HG03432 (cell line): ENCODE measurements around the gene IL1RL2.

Experiments used
- ATAC-seq: cut with Tn5 transposase; IDR thresholded peaks from one replicate; pipeline ENCODE4 v1.9.1; 2021; ENCODE audit warnings: mild to moderate bottlenecking, moderate library complexity; ENCODE audit not compliant: unreplicated experiment

The IL1RL2 gene

DNA sequence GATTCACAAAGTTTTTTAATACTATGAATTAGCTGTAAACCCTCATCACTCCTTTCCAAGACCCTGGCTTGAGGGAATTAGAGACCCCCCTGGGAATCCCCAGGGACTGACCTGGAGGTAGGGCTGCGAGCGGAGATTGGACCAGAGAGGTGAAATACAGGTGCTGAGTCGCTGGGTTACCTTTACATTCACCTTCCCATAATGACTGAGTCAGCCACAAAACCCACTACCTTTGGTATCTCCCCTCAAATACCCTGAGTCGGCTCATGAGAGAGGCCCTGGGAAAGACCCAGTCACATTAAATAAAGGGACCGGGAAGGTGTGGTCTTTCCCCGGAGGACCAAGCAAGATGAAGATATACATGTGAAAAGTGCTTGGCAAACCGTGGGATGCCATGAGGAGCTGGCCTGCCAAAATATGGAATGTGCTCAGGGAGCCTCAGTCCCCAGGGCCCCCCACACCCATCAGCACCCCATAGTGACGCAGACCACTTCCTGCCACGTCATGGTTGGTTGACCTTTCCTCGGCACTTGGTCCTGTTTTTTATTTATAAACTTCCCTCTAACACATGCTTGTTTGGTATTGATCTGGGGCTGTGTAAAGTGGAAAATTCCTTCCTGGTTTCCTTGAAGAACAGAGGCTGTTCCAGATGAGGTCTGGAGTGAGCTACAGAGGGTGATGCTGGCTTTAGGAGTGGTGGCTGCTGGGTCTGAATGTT is 51.4 kb downstream of the IL1RL2 start:
- no peak for ATAC-seq

DNA sequence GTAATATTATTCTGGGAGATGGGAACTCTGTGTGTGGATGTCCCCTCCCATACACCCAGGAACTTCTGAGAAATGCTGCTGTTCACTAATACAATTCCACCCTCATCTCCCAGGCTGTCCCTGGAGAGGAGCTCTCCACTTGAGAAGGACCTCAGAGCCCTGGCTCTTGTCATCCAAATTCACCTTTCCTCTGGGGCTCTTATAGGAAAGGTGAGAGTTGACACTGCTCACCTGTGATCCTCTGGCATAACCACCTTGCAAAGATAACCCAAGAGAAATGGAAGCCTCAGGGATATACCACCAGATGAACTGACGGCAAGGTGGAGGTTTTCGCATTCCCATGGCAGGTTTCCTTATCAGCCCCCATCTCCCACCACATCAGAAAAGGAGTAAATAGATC is 52.0 kb downstream of the IL1RL2 start:
- ATAC-seq = no peak

DNA sequence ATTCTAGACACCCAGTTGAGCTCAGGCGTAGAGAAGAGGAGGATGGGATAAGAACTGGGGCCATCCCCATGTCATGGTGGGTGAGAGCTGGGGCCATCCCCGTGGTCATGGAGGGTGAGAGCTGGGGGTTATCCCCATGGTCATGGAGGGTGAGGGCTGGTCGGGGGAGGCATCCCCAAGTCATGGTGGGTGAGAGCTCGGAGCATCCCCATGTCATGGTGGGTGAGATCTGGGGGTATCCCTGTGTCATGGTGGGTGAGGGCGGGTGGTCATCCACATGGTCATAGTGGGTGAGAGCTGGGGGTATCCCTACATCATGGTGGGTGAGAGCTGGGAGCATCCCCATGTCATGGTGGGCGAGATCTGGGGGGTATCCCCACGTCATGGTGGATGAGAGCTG is 52.5 kb downstream of the IL1RL2 start:
- ATAC-seq = no peak

DNA sequence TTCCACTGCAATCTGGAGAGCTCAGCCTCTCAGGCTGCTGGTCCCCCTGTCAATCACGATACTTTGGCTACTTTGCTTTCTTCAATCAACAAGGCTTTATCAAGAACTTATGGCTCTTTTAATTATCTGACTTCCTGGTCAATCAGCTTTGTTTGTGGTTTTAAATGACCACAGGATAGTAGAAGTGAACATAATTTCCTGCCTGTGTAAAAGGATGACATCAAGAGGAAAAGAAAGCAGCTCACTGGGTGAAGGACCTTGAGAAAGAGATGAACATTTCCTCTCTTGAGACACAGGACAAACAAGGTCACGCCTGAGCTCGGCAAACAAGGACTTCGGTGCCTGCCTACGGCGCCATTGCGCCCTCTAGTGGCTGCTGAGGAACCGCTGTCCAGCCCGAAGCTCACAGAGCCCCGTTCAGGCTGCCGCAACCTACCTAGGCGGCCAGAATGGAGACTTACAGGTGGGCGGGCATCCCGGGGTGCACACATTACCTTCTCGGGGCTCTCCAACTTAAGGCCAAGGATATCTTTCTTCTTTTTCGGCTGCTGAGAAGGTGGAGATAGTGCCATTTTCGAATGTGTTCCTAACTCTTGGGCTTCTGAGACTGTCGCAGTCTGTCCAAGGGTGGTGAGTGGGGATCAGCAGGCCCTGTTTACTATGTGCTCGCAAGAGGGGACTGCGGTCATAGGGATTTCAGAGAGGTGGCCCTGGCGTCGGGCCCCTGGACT is 54.0 kb downstream of the IL1RL2 start:
- peak; percentile 90 for ATAC-seq

DNA sequence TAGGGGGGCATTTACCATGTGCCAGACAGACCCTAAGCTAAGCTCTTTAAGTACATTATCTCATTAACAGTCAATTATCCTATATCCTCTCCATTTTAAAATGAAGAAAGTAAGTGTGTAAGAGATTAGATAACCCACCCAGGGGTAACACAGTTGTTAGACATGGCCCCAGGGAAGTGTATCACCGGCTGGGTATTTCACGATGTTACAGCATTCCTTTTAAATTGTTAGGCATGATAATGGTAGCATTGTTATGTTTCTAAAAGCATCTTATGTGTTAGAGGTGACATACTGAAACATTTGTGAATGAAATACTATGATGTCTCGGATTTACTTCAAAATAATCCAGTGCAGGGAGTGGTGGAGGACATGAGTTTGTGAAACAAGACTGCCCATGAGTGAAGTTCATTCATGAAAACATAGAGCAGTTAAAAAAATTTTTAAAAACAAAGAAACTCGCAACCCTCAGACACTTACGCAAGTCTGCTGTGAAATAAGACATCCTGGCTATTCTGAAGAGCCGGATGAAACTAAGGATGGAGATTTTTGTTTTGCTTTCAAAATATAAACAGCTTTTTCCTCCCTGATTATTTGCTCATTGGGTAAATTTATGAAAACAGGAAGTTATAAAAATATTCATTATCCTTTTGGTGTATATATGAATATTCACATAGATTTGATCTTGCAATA is 54.9 kb downstream of the IL1RL2 start:
- no peak for ATAC-seq

DNA sequence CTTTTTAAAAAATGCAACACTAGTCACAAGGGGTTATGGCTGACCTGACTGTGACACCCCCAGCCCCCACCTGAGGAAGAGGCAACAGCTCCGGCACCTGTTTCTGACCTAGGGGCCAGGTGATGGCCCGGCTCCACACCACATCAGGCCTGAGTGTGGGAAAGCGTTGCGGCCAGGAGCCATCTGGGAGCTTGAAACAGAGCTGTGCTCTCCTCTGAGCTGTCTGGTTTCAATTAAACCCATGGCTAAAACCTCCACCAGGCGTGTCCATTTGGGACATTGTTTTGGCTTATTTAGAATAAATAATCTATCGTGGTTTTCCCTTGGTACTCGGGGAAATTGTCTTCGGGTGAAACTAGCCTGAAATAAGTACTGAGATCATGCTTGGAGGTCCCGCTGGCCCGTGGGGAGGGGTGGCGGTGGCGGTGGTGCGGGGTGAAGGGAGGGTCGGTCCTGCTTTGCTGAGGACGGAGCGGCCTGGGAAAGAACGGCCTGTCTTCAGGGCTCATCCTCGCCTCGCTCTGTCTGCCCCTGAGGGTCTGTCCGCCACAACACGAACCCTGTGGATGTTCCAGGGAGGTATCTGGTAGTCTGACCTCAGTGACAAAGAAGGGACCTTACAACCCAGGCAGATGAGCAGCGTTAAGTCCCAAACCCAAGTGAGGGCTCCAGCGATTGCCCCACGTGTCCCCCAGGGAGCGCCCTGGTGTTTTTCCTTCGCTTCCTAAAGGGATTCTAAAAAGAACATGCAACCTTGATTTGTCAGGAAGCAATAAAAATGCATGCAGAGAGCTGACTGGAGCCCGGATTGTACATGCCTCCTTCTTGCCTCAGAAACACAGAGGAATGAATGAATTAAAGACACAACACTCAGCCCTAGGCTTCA is 58.7 kb downstream of the IL1RL2 start:
- ATAC-seq = no peak

DNA sequence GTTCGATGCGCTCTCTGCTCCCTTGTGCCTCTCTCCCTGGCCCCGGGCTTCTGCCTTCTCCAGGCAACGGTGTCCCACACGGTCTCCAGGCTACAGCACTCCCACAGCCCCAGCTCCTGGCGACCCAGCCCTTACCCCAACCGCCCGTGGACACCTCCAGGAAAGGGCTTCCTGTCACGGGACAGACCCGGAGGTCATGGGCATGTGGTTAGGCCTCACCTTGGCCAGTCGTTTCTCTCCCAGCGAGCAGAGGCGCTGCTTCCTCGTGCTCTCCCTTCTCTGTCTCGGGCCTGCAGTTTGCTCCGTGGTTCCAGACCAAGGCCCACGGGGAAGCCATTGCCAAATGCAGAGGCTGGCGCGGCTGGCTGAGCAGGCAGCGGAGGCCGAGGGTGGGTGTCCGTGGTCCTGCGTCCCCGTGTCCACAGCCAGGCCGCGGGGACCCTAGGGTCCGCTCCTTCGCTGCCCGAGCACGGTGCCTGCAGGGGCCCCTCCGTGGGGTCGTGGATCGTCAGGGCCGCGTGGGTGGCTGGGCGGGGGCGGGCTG is 63.5 kb downstream of the IL1RL2 start:
- no peak for ATAC-seq

DNA sequence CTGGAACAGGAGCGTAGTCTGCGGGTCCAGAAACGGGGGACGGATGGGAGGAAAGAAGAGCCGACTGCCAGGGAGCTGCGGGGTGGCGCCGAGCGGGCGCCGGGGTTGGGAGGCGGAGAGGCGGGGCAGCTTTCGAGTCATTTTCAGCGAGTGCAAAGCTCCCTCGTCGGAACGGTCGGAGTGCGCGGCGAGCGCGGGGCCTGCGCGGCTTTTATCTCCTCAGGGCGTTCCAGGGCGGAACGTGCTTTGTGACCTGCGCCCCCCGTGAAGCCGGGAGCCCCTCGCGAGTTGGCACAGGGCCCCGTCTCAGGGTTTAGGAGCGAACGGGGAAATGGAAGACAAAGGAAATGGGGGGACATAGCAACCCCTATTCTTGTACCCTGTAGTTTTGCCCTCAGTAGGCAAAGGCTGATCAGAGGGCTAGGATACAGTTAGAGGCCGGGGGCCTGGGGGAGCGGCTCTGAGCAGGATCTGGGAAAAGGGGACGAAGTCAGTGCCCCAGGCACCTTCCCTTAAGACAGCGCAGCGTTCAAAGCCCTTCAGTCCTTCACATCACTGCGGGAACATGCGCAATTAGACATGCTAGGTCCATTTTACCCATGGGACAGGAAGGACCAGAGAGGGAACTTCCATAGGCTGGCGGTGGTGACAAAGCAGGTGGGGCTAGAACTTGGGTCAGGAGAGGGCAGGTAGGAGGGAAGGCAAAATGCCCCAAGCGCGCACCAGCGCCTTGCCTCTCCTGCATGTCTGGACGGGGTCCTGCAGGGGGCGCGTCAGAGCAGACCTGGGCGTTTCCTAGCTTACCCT is 64.4 kb downstream of the IL1RL2 start:
- ATAC-seq = no peak

DNA sequence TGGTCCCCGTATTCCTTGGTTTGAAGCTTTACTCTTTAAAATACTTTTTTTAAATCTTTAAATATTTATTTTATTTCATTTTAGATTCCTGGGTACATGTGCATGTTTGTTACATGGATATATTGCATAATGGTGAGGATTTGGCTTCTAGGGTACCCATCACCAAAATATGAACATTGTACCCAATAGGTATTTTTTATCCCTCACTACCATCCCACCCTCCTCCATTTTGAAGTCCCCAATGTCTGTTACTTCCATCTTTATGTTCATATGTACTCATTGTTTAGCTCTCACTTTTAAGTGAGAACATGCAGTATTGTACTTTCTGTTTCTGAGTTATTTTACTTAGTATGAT is 65.0 kb downstream of the IL1RL2 start:
- ATAC-seq = no peak

DNA sequence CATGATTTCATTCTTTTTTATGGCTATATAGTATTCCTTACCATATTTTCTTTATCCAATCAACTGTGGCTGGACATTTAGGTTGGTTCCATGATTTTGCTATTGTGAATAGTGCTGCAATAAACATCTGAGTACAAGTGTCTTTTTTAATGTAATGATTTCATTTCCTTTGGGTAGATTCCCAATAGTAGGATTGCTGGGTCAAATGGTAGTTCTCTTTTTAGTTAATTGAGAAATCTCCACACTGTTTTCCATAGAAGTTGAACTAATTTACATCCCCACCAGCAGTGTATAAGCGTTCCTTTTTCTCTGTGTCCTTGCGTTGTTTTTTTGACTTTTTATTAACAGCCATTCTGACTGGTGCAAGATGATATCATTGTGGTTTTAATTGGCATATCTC is 65.4 kb downstream of the IL1RL2 start:
- ATAC-seq = no peak

DNA sequence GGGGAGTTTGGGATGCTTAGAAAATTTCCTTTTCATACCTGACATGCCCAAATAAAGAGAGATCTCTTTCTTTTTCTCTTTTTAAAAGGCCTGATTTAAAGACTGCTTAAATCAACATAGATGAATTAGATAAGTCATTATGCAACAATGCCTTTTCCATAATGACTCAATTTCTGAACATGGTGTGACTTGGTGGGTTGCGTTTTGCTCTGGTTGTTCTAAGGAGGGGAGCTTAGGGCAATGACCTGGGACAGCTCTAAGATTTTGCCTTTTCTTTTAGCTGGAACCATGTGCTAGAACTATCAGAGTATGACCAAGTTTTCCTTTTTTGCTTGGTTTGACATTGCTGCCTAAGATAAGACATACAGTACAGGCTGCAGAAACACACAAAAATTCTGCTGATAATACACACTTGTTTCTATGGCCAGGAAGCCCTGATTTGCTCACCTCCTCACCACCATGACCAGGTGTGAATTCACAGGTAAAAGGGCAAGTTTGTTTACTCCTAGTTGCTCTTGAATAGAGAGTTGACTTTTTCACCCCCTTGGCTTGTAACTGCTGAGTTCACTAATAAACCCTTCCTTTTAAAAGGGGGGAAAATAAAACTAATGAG is 66.4 kb downstream of the IL1RL2 start:
- no peak for ATAC-seq

DNA sequence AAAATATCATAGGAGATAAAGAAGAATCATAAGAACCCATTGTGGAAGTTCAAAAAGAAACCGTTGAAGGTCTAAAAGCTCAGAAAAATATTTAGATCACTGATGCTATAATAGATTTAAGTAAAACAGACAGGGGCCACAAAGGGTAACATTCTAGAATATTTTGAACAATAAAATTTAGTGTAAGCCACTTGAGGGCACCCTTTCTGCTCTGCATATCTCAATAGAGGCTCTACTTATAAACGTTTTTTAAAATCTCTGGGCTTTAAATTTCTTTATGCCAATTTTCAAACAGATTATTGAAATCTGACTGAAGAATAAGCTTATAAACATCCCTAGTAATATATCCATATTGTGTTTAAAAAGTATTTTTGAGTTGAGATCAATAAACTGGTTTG is 66.9 kb downstream of the IL1RL2 start:
- no peak for ATAC-seq

DNA sequence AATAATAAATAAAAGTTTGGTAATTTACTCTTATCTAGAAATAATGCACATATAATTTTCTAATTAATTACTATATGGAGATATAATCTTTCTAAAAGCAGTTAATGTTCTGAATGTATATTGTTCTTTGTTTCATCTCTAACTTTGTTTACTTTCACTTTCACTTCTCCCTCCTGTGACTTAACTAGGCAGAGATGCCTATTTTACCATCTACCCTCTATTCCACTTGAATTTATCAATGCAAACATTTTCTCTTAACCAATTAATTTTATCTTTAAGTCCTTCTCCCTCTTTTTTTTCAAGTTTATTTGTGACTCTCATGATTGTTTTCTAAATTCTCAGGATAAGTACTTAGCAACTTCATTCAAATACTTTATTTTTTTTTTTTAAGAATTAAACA is 69.5 kb downstream of the IL1RL2 start:
- ATAC-seq = no peak

DNA sequence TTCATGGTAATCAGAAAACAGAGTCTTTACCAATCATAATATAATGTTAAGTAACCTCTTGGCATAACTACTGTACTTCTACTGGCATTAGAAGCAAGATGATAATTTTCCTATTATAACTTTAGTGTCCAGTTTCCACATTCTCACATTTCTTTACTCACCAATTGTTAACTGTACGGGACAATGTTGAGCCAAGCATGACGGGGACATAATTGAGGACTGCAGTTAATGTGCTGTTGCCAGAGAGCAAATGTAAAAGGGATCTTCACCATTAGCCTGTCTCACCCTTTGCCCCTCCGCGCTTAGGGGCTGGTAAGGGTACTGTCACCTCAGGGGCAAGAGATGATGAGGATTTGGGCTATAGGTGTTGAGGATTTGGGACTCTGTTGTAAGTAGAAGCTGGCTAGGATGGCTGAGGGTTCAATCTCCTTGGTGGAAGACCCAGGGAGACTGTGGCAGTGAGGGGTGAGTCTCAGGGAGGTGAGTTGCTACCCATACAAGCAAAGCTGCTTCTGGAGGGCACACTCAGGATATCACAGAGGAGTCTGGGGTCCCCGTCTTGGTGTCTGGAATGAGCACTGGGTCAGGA is 70.1 kb downstream of the IL1RL2 start:
- no peak for ATAC-seq

DNA sequence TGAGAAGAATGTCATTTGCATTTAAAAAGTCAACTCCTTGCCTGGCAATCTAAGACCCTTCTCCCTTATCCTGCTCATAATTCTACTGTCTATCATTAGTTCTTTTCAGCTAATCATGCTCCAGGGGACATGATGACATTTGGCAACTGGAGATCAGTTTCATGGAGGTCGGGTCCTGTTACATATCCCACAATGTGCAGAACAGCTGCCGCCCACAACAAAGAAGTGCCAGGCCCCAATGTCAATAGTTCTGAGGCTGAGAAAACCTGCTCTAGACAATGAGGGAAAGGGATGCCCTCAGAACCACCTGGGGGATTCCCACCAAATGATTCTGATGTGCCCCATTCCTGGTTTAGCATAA is 71.2 kb downstream of the IL1RL2 start:
- ATAC-seq = no peak

DNA sequence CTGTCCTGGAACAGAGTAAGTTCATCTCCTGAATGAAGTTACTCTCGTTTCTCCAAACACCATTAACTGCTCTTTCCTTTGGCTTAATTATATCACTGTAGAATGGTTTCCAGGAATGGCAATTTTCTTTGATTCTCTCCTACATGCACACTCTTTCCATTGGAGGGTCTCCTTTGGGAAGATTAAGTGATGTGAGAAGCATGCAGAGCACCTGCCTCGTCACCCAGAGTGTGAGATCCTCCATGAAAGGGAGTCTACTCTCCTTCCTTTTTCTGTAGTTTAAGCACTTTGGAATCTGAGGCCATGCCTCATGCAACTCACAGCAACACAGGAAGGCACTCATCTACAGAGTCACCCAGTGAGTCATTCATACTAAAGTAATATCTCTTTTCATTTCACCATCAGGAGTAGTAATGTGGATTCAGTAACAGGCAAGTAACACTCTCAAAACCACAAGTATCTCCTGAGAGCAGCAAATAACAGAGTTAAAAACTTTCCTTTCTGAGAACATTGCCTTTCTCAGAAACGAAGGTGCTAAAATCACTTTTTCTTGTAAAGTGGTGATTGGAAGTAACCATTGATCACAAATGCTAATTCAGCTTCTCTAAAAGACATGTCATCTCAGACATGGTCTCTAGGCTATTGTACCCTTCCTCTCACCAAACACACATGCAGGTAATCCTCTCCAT is 71.7 kb downstream of the IL1RL2 start:
- ATAC-seq = no peak

DNA sequence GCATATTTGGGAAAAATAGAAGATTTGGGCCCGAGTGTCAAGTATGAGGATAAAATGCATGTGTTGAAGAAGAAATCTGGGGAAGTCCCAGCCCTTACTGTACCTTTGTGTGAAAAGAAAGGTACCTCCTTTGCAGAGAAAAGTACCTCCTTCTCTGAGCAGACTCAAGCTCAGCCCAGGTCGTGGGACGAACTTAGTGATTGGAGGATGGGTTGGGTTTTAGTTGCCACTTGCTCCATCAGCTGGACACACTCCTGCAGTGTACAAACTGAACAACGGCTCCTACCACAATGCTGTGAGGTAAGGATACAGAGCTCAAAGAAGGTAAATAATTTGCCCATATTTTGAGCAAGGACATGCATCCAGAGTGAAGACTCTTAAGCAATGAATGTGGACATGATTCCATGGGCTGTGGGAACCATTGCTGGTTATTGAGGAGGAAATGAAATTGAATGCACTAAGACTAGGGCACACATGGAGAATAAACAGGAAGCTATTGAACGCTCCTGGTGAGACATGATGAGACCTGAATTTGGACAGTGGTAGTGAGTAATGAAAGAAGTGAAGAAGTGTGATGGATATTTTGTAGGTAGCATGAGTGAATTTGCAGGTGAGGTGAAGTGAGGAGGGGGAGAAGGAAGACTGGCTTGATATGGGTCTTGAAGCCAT is 74.8 kb downstream of the IL1RL2 start:
- no peak for ATAC-seq
